Mucosa of rectum (tissue), 2 donors: ENCODE measurements around the gene REM1.
"Not testable (repeated sequence)": the region's sequence is repeated elsewhere in the genome, so short reads cannot be mapped to it uniquely, and the experiment has no call there.

Source experiments
- H3K27ac ChIP-seq, 2 donors: one replicate each; pipeline ENCODE4 v1.7.0; 2013; ENCODE audit warnings: inconsistent platforms in 2 of 2, low read depth in 2 of 2, low read length in 2 of 2
- H3K27me3 ChIP-seq, 2 donors: one replicate each; pipeline ENCODE4 v1.7.0; 2013; ENCODE audit warnings: low read length in 2 of 2; ENCODE audit not compliant: control insufficient read depth in 2 of 2, insufficient read depth in 2 of 2
- H3K36me3 ChIP-seq, 2 donors: one replicate each; pipeline ENCODE4 v1.7.0; 2013; ENCODE audit warnings: low read length in 2 of 2; ENCODE audit not compliant: control insufficient read depth in 2 of 2, insufficient read depth in 2 of 2
- H3K4me1 ChIP-seq, 2 donors: one replicate each; pipeline ENCODE4 v1.7.0; 2013; ENCODE audit warnings: low read length in 2 of 2, mild to moderate bottlenecking in 1 of 2; ENCODE audit not compliant: control insufficient read depth in 2 of 2, insufficient read depth in 2 of 2
- H3K4me3 ChIP-seq, 2 donors: one replicate each; pipeline ENCODE4 v1.7.0; 2013; ENCODE audit warnings: low read length in 2 of 2
- H3K9ac ChIP-seq, 2 donors: one replicate each; pipeline ENCODE4 v1.7.0; 2013; ENCODE audit warnings: low read length in 2 of 2, low read depth in 1 of 2, mild to moderate bottlenecking in 1 of 2
- H3K9me3 ChIP-seq, 2 donors: one replicate each; pipeline ENCODE4 v1.7.0; 2013; ENCODE audit warnings: low read length in 2 of 2; ENCODE audit not compliant: control insufficient read depth in 2 of 2
- donor health status: healthy.
- donor health status: Normal muscosa, but diverticular disease.

REM1 gene

GRCh38 chr20:31485450-31486339 lies 10.6 kb downstream of the REM1 start:
- Histone ChIP-seq H3K36me3 (no peaks in the 10 kb centered on the region), H3K27me3 (peaks cover 0 to 4% of the 10 kb centered on the region in 2 donors), H3K4me1 (peaks cover 0 to 3% of the 10 kb centered on the region in 2 donors), H3K4me3 (peak overlapping the region; percentile 10 to 20), H3K9me3 (no peaks in the 10 kb centered on the region), H3K27ac (peak overlapping the region; percentile 72 to 80), H3K9ac (peak overlapping the region; percentile 24 to 25)

GRCh38 chr20:31488115-31488514 lies 13.0 kb downstream of the REM1 start:
- H3K4me1 ChIP-seq: peaks cover 0 to 3% of the 10 kb centered on the region in 2 donors
- no peak overlapping the region for H3K4me3 ChIP-seq
- H3K27ac ChIP-seq: no peak overlapping the region
- no peaks in the 10 kb centered on the region for H3K9me3 ChIP-seq
- no peaks in the 10 kb centered on the region for H3K36me3 ChIP-seq
- H3K27me3 ChIP-seq: peaks cover 0 to 4% of the 10 kb centered on the region in 2 donors
- H3K9ac ChIP-seq: no peak overlapping the region

GRCh38 chr20:31489152-31489551 lies 14.1 kb downstream of the REM1 start:
- H3K27ac ChIP-seq: no peak overlapping the region
- peaks cover 0 to 4% of the 10 kb centered on the region in 2 donors for H3K27me3 ChIP-seq
- H3K9me3 ChIP-seq: no peaks in the 10 kb centered on the region
- H3K36me3 ChIP-seq: no peaks in the 10 kb centered on the region
- no peak overlapping the region for H3K9ac ChIP-seq
- no peak overlapping the region for H3K4me3 ChIP-seq
- peaks cover 0 to 3% of the 10 kb centered on the region in 2 donors for H3K4me1 ChIP-seq

GRCh38 chr20:31490752-31491151 lies 15.7 kb downstream of the REM1 start:
- no peaks in the 10 kb centered on the region for H3K4me1 ChIP-seq
- H3K9ac ChIP-seq: no peak overlapping the region
- no peaks in the 10 kb centered on the region for H3K9me3 ChIP-seq
- H3K36me3 ChIP-seq: no peaks in the 10 kb centered on the region
- no peak overlapping the region for H3K27ac ChIP-seq
- peaks cover 0 to 4% of the 10 kb centered on the region in 2 donors for H3K27me3 ChIP-seq
- H3K4me3 ChIP-seq: no peak overlapping the region

GRCh38 chr20:31494131-31494530 lies 19.0 kb downstream of the REM1 start:
- H3K4me3 ChIP-seq: no peak overlapping the region
- H3K27me3 ChIP-seq: no peaks in the 10 kb centered on the region
- no peak overlapping the region for H3K9ac ChIP-seq
- no peaks in the 10 kb centered on the region for H3K9me3 ChIP-seq
- no peak overlapping the region for H3K27ac ChIP-seq
- H3K36me3 ChIP-seq: no peaks in the 10 kb centered on the region
- H3K4me1 ChIP-seq: no peaks in the 10 kb centered on the region

GRCh38 chr20:31496761-31497295 lies 21.7 kb downstream of the REM1 start:
- Histone ChIP-seq H3K4me1 (no peaks in the 10 kb centered on the region), H3K36me3 (no peaks in the 10 kb centered on the region), H3K27me3 (no peaks in the 10 kb centered on the region), H3K27ac (peak overlapping the region; percentile 35 to 46), H3K4me3 (no peak overlapping the region), H3K9ac (no peak overlapping the region), H3K9me3 (no peaks in the 10 kb centered on the region)

GRCh38 chr20:31497838-31498540 lies 22.9 kb downstream of the REM1 start:
- H3K4me3 ChIP-seq: no peak overlapping the region
- no peaks in the 10 kb centered on the region for H3K4me1 ChIP-seq
- no peaks in the 10 kb centered on the region for H3K9me3 ChIP-seq
- H3K9ac ChIP-seq: no peak overlapping the region
- H3K36me3 ChIP-seq: no peaks in the 10 kb centered on the region
- H3K27ac ChIP-seq: no peak overlapping the region
- H3K27me3 ChIP-seq: no peaks in the 10 kb centered on the region

GRCh38 chr20:31500527-31500926 lies 25.4 kb downstream of the REM1 start:
- no peaks in the 10 kb centered on the region for H3K36me3 ChIP-seq
- H3K27me3 ChIP-seq: no peaks in the 10 kb centered on the region
- no peaks in the 10 kb centered on the region for H3K4me1 ChIP-seq
- H3K4me3 ChIP-seq: no peak overlapping the region
- no peak overlapping the region for H3K9ac ChIP-seq
- H3K9me3 ChIP-seq: no peaks in the 10 kb centered on the region
- no peak overlapping the region for H3K27ac ChIP-seq

GRCh38 chr20:31502884-31503673 lies 28.0 kb downstream of the REM1 start:
- H3K4me3 ChIP-seq, H3K4me1 ChIP-seq, H3K9ac ChIP-seq, H3K36me3 ChIP-seq, H3K27me3 ChIP-seq, H3K27ac ChIP-seq, H3K9me3 ChIP-seq: not testable (repeated sequence)
